ENCODE results near the gene MEI1.

- TF ChIP-seq, protein P1, sequence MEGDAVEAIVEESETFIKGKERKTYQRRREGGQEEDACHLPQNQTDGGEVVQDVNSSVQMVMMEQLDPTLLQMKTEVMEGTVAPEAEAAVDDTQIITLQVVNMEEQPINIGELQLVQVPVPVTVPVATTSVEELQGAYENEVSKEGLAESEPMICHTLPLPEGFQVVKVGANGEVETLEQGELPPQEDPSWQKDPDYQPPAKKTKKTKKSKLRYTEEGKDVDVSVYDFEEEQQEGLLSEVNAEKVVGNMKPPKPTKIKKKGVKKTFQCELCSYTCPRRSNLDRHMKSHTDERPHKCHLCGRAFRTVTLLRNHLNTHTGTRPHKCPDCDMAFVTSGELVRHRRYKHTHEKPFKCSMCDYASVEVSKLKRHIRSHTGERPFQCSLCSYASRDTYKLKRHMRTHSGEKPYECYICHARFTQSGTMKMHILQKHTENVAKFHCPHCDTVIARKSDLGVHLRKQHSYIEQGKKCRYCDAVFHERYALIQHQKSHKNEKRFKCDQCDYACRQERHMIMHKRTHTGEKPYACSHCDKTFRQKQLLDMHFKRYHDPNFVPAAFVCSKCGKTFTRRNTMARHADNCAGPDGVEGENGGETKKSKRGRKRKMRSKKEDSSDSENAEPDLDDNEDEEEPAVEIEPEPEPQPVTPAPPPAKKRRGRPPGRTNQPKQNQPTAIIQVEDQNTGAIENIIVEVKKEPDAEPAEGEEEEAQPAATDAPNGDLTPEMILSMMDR (conservative IDR thresholded peaks at IDR 0.05; ENCODE audit: low read length) = no peak
- TF ChIP-seq EZH2phosphoT487 (IDR thresholded peaks at IDR 0.05; ENCODE audit: borderline replicate concordance) = no peak
Observed at GRCh38 chr22:41770715-41771468, 71.6 kb downstream of the MEI1 start.

Data from Loucy (cell line).